ENCODE measurements around the gene IARS1.

Gene IARS1

DNA sequence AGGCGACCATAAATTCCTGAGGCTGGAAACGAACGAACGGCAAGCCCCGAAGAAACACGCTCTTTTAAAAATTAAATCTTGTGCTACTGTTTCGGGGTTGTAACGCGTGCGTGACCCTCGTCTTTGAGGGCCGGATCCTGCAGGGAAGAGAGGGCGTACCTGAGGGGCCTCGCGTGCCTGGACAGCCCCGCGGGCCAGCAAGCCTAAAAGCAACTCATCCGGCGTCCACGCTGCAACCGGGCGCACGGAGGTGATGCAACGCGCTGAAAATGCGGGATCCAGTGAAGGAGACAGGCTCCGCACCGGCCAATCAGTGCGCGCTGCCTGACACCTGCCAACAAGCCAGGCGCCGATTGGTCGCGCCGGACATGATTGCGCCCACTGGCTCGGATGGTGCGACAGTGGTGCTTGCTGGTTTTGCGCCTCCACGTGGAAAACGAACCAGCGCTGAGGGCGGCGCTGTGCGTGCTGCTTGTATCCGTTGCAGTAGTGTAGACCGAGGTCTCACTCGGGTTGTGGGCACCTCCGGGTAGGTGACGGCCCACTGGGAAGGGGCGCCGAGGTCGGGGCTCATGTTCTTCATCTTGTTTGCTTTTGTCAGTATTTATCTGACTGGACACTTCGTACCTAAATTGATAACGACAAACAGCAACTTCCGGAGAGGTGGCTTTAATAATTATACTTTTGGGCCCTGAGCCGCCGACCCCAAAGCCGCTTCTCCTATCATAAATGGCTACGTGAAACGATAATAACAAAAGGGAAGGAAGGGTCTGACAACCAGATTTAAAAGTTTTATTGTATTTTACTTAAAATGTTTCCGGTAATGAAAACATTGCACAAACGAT is at the start of gene IARS1:
Gene IARS1 (minus strand): TSS at position 246 of the 845 bp plus-strand sequence. CDS start 4,278 bp downstream, outside the sequence.
- DNase-seq = peak; percentile 100

DNA sequence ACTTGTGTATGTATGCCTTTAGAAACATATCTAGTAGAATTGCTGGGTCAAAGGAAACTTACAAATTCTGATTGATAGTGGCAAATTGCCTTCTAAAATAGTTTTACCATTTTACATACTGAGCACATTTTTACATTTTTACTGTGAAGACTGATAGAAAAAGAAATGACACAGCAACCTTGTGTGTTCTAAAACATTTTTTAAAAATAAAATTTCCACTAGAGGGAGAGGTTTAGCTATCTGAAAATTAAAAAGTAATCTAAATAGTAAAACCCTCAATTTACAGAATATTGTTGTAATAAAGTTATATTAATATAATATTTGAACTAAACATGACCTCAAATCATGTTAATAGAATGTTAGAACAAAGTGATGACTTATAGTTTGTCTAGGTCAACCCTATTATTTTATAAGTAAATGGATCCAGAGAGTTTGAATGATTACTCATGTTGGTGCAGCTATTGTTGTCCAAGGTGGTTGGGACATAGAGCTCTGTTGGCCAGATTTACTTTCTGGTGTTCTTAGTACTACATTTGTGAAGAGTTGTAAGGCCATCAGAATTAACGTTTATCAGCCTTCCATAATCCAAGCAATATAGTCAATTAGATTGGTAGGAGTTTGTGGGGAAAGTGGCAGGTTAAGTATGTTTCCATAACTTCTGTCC is 49.5 kb upstream of the IARS1 start:
- DNase-seq = no peak

DNA sequence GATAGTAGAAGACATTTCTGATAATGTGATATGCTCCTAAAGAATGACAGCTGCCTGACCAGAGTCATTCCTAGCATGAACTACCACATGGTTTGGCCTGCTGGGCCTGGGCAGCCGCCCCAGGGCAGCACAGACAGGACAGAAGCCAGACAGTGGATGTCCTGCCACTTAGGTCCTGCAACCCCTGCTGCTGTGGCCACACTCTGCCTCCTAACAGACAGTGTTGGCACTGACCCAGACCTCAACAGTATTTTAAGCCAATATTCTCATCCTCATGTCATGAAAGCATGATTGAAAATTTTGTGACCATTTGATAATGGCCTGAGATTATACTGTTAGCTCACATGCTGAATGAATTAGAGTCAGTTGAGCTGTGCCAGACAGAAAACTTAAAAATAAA is 48.1 kb upstream of the IARS1 start:
- no peak for DNase-seq

DNA sequence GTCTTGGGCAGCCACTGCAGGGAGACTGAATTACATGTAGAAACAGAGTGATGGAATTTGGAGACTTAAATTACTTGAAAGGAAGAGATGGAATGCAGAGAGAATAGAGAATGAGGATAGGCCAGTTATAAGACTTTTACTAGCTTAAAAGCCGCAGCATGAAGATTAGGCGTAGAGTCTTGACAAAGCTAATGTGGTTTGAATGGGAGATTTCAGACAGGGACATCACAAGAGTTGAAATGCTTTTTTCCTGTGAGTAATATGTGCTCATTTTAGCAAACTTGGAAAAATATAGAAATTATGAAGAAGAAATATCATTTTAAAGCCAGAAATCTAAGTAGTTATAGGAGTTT is 39.8 kb upstream of the IARS1 start:
- no peak for DNase-seq

DNA sequence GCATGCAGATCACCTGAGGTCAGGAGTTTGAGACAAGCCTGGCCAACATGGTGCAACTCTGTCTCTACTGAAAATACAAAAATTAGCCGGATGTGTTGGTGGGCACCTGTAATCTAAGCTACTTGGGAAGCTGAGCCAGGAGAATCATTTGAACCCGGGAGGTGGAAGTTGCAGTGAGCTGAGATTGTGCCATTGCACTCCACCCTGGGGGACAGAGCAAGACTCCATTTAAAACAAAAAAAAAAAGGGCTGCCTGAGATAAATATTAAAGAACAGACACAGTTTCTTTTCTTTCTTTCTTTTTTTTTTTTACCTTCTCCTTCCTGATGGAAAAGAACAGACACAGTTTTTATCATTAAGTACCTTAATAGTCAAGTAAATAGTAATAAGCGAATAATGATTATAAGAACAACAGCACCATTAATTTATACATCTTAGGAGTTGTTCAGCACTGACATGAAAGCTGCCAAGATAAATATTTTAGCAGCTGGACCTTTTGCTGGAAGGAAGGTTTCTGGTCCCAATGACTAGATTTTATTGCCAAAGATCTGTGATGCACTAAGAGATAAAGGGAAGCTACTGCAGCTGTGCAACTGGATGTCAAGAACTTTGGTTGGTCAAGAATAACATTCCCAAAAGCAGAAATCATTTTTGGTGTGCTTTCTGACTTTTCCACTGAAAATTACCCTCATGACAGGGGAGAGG is 39.2 kb upstream of the IARS1 start:
- DNase-seq = no peak

DNA sequence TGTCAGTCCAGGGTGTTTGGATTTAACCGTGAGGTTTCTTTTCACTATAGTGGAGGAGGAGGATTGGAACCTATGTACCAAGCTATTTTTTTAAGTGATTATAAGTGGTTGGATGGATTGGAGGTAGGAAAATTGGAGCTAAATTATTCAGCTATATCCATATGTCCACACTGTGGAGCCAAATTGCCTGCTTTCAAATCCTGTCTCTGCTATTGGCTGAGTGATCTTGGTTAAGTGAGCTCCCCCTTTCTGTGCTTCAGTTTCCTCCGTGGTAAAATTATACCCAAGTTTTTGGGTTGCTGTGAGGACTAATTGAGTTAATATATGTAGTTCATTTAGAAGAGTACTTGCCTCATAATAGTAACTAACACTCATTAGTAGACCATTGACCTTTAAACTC is 34.7 kb upstream of the IARS1 start:
- no peak for DNase-seq

DNA sequence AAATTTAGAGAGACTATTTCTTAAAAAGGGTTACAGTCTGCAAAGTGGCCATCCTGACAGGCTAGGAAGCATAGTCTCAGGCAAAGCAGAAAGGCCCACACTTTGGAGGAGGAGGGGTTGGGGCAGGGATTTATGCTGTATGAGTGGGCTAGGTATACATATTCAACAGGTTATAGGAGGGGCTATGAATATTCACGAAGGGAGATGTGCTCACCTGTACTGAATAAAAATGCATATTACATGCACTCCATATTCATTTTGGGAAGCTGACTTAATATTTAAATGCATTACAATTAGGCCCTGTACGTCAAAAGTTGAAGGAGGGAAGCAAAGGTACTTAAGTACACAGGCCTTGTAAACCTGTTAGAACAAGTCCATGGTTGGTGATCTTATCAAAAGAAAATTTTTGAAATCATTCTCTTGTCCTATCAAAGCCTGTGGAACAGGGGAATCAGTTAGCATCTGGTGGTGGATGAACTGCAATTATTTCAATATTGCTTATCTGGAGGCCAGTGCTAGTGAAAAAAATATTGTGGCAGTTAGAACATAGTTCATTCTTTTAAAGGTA is 33.9 kb upstream of the IARS1 start:
- DNase-seq = no peak

DNA sequence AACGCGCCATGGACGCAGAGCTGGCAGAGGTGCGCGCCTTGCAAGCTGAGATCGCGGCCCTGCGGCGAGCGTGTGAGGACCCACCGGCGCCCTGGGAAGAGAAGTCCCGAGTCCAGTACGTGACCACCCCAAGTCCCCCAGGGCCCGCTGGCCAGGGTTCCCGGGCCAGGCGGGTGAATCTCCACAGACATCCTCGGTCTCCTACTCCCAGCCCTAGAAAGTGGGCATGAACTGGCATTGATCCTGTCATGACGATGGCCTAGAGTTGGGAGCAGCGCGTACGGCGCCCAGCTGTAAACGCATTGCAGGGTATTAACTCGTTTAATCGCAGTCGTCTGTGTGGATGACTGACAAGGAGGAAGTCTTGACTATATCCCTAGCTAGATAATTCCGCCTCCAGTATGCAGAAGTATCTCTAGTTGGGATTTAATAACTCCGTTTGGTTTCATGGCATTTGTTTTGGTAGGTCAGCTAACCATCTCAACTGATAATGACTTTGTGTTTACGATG is 32.5 kb upstream of the IARS1 start:
- no peak for DNase-seq

DNA sequence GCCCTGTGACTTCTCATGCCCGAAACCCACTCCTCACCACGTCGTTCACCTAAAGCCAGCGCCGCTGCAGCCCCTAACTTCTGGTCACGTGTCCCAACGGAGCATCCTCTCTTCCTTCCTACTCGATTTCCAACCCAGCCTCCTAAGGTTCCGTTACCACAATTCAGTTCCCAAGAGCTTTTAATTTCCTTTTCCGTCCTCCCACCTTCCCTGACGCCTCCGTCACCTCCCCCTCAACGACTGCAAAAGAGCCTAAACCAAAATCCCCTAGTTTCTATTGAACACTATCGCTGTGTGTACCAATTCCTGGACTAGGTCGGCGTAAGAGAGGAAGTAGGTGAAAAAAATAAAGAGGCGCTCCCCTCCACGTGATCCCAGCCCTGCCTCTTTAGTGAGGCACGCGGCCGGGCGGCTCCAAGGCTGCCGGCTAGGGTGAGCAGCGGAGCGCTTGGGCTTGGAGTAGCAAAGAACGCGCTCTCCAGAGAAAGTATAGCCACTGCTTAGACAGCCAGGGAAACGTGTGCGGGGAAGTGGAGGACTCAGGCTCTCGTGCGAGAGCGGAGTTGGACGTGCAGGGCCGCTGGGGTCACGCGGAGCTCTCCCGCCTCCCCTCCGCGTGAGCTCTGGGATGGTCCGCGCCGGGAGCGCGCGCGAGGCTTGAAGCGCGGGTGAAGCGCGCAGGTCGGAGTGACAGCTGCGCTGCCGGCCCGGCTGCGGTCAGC is 31.9 kb upstream of the IARS1 start, which contains the start of the genes CENPP and NOL8:
Gene CENPP (plus strand): TSS at position 685 of the 722 bp plus-strand sequence.
Gene NOL8 (minus strand): TSS at position 82 of the 722 bp plus-strand sequence. CDS start 1,189 bp downstream, outside the sequence.
- peak; percentile 94 for DNase-seq

DNA sequence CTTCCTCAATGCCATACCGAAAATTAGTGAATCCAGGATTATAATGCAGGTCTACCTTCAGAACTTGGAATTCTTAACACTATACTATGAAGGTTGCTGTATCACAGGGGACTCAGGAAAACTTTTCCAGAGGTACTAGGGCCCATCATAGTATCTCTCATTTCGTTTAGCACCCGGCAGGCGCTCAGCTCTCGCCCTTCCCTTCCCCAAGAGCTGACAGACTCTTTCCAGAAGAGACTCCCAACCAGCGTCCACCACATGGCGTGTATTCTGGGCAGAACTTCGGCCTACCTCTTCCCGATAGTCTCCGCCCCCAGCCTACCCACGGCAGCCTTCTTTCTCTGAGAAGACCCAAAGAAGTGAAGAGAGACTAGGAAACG is 31.4 kb upstream of the IARS1 start:
- no peak for DNase-seq

DNA sequence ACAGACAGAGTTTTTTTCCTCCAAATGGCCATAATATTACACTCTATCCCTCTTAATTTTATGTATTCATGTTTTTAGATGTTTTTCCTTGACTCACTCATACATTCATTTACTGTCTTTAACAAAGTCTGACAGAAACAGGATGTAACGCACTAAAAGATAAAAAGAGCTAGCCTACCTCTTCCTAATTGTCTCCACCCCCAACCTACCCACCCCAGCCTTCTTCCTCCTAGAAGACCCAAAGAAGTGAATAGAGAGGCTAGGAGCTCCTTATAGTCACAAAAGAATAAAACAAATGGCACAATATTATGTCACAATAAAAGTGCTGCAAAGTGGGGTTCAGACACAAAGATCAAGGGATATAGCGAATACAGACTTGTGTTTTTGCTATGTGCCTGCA is 30.9 kb upstream of the IARS1 start:
- DNase-seq = no peak

DNA sequence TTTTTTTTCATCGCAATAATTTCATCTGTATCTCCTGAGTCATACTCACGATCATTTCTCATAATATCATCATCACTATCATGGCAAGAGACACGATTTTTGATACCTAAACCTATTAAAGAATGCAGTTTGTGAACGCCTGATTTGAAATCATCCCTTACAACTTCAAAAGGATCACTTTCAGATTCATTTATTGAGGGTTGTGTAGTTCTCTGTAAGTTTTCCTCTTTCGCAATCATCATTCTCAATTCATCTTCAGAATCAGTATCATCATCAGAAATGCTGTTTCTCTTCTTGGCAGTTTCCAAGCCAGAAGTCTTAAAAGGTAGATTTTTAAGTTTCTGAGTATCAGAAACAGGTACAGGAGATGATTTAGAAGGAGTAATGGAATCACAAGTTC is 22.0 kb upstream of the IARS1 start:
- no peak for DNase-seq

DNA sequence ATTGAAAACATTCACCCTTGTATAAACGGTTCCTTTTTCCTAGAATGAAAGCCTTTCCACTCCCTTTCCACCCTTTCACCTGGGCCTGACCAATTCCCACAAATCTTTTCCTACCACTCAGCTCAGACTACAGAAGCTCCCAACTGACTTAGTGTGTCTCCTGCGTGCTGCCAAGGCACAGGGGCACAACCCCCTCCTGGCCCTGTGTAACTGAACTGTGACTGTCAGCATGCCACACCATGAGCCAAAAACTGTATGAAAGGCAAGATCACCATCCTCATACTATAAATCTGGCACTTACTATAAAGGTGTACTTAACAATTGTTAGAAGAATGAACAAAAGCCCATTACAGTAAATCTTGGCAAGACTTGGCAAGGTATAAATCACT is 20.1 kb upstream of the IARS1 start:
- DNase-seq = no peak

DNA sequence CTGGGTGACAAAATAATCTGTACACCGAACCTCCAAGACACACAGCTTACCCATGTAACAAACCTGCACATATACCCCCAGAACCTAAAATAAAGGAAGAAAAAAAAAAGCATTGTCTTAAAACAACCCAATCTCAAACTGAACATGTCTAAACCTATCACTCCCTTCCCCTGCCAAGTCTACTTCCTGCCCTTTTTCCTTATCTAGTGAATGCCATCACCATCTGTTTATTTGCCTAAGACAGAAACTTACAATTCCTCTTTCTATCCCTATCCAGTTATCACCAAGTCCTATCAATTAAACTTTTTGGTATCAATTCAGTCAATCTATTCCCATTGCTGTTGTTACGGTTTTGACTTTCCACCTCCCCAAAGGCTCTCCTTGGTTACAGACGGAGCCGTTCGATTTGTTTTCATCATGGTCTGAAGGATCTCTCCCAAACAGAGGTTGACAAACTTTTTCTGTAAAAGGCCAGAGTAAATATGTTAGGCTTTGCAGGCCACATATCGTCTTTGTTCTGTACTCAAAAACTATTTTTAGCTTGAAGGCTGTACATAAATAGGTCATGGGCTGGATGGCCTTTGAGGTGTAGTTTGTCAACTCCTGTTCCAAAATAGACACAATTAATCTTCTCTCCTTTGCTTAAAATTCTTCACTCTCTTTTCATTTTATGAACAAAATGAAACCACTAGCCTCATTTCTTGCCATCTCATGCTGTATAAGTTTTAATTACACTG is 19.6 kb upstream of the IARS1 start:
- DNase-seq = no peak

DNA sequence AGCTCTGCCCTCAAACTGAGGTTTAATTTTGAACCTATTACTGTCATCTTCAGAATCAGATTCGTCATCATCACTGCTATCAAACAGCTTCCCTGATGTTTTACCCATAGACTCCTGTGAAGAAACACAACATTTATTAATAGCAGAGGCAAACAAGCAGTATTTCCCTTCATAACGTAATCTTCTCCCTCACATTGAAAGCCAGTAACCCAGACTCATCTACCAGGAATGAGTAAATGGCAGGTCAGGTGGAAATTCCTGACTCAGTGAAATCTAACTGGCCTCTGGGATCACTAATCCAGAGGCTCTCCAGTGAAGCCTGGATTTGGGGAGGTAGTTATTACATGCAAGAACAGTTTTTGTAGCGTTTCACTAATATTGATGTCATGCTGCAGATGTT is 17.1 kb upstream of the IARS1 start:
- no peak for DNase-seq

DNA sequence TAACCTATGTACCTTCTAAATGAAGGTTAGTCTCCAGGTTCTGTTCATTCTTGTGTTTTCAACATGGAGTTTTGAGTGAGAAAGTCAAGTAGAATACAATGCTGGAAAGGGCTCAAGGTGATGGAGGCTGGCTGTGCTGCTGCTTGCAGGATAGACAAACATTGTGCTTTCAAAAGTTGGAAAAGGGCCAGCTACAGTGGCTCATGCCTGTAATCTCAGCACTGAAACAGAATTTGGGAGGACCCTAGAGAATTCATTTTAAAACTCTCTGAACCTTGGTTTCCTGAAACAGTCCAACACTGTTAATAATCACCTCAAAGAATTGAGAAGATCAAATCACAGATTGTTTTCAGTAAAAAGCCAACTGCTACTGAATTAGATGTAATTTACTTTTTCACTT is 15.4 kb upstream of the IARS1 start:
- DNase-seq = no peak

DNA sequence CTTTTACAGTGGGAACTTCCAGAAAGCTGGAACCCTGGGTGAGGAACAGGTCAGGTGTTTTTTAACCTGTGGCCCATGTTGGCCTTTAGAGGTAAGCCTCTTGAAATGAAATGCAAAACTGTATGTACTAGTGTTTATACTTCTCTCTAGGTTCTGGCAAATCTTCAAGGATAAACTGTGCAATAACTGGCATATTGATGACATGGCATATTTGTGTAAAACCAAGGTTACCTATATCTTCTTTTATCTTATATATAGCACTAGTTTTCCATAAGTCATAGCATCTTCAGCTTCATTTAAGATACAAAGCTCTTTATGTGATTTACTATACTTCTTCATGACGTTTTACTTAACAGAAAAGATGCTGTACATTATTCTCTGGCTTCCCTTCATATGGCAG is 7.4 kb upstream of the IARS1 start:
- DNase-seq = no peak

DNA sequence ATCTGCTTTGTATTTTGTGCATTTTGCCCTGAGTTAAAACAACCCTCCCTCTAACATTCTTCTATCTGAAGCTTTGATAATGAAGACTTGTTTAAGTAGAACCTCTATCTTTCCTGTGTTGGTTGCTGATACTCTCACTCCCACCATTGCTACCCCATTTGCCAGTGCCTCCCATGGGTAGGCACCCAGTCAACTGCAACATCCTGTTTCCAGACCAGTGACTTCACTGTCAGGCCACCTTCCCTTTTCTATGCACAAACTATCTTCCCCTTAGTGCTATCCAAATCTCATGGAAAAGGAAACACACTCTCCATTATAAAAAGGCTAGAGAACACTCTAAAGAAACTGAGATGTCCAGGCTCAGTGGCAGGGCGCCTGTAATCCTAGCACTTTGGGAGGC is 5.6 kb upstream of the IARS1 start:
- no peak for DNase-seq

DNA sequence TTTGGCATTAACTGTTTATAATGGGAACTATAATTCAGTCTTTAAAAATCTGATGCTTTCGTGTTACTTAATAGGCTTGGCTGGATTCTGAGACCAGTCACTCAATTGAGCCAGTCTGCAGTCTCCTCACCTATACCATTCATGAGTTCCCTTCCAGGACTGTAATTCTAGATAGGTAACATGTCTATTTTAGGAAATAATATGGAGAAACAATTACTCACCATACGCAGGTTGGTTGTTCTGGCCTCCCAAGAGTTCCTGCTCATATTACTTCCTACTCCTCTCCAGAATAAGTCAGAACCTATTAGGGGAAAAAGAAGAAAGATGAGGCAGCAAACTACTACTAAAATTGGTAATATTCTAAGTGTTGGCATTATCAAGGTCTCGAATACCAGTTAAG is 4.5 kb upstream of the IARS1 start:
- no peak for DNase-seq

DNA sequence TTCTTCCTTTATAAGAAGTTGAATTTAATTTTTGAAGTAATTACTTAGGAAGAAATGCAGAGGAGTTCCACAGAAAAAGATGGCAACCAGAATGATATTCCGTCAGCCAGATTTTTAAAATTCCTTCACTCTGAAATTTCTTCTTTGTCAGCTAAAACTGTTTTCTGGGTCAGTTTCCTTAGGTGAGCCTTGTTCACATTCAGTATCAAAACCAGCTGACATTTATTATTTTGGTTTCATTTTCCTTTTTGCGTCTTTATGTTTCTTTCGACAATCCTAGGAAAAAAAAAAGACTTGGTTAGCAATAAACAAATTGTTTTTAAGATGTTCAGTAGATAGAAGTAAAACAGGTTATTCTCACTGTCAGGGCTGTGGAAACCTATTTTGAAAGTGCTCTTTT is 4.1 kb upstream of the IARS1 start:
- no peak for DNase-seq

DNA sequence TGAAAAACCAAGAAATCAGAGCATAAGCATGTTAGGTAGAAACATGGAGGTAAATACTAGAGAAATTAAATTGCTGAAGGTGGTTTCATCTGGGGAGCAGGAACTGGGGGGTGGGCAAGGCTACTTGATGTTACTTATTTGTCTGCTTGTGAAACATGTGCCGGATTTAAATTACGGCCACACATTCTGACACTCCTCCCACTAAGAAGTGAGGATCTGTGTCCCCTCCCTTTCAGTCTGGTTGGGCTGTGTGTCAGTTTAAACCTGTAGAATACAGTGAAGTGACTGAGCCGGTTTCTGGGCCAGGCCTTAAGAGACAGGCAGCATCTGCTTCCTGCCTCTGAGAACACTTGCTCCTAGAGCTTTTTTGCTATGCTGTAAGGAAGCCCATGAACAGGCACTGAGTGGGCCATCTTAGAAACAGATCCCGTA is 2.3 kb upstream of the IARS1 start:
- no peak for DNase-seq
